Activated T-cell treated with anti-CD3 and anti-CD28 coated beads for 48 hours (primary cell): Measurements from ENCODE around the gene NODAL.
A peak's percentile ranks its signal among the peaks of the same experiment; 100 is the strongest.
"Not testable (repeated sequence)": the region's sequence is repeated elsewhere in the genome, so short reads cannot be mapped to it uniquely, and the experiment has no call there.

Experiments used
- DNase-seq: peaks from one replicate; pipeline ENCODE4 v3.0.0-alpha.2; 2020; ENCODE audit warnings: low read depth

The NODAL gene

GRCh38 chr10:70441161-70441894, at the start of gene NODAL:
Gene NODAL (minus strand): TSS chr10:70441681. CDS start chr10:70441667, 14 bp downstream.
- no peak for DNase-seq

- no peak for DNase-seq
Observed at GRCh38 chr10:70490142-70490541, 48.7 kb upstream of the NODAL start.

- DNase-seq: no peak
Observed at GRCh38 chr10:70487824-70488223, 46.3 kb upstream of the NODAL start.

GRCh38 chr10:70483872-70484271, 42.4 kb upstream of the NODAL start:
- not testable (repeated sequence) for DNase-seq

GRCh38 chr10:70482982-70483760, 41.7 kb upstream of the NODAL start:
- no peak for DNase-seq

- no peak for DNase-seq
Observed at GRCh38 chr10:70481831-70482530, 40.5 kb upstream of the NODAL start.

- DNase-seq: no peak
Observed at GRCh38 chr10:70481105-70481504, 39.6 kb upstream of the NODAL start.

- DNase-seq: no peak
Observed at GRCh38 chr10:70480239-70480861, 38.9 kb upstream of the NODAL start.

GRCh38 chr10:70479626-70480238, 38.3 kb upstream of the NODAL start:
- no peak for DNase-seq

- no peak for DNase-seq
Observed at GRCh38 chr10:70479165-70479581, 37.7 kb upstream of the NODAL start.

GRCh38 chr10:70478191-70479164, 37.0 kb upstream of the NODAL start, which contains the start of gene PALD1:
Gene PALD1 (plus strand): TSS chr10:70478767. CDS start chr10:70525952, 47,185 bp downstream.
- DNase-seq: peak; percentile 55

- DNase-seq: peak; percentile 61
Observed at GRCh38 chr10:70477661-70478162, 36.2 kb upstream of the NODAL start.

GRCh38 chr10:70476249-70477035, 35.0 kb upstream of the NODAL start:
- no peak for DNase-seq

- DNase-seq: no peak
Observed at GRCh38 chr10:70475661-70476060, 34.2 kb upstream of the NODAL start.

- no peak for DNase-seq
Observed at GRCh38 chr10:70474780-70475179, 33.3 kb upstream of the NODAL start.

- DNase-seq: no peak
Observed at GRCh38 chr10:70472799-70473454, 31.4 kb upstream of the NODAL start.

GRCh38 chr10:70466951-70467350, 25.5 kb upstream of the NODAL start:
- no peak for DNase-seq

GRCh38 chr10:70465832-70466231, 24.4 kb upstream of the NODAL start:
- DNase-seq: no peak

- no peak for DNase-seq
Observed at GRCh38 chr10:70465278-70465677, 23.8 kb upstream of the NODAL start.
